GM21717 (cell line): ENCODE data around the gene RSU1.
A peak's percentile ranks its signal among the peaks of the same experiment; 100 is the strongest.

Source experiments
- ATAC-seq: cut with Tn5 transposase; IDR thresholded peaks from one replicate; pipeline ENCODE4 v1.9.1; 2021; ENCODE audit warnings: mild to moderate bottlenecking, moderate library complexity; ENCODE audit not compliant: unreplicated experiment

The RSU1 gene

DNA sequence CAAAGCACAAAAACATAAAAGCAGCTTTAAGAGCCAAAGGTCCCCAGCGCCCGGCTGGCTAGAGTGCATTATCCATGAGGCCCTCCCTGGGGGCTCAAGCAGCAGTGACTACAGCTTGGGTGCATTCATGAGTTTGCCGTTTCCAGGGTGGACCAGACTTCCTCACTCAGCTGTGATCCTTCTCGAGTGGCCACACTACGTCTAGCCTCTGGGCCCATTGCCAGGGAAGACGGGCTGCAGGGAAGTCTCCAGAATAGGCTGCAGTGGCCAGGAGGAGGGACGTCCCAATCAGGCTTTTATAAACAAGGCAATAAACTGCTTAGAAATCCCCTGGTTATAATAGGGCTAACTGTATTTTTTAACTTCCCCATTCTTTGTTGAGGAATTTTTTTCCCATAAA lies 206.2 kb downstream of the RSU1 start:
- ATAC-seq = no peak

DNA sequence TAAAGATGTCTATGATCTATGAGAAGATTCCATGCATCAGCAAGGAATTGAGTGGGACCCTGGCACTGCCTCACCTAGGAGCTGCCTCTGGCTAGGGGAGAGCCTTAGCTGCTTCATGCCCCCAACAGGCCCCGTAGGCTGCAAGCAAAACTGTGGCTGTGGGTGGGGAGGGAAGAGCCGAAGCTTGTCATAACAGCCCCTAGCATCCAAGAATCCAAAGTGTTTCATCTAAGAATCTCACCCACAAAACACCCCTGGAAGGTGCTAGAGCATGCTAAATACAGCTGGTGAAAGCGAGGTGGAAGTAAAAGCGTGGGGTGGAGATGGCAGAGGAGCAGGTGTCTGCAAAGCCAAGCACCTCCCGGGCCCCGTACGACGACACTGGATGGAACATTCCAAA lies 208.0 kb downstream of the RSU1 start:
- ATAC-seq = no peak

DNA sequence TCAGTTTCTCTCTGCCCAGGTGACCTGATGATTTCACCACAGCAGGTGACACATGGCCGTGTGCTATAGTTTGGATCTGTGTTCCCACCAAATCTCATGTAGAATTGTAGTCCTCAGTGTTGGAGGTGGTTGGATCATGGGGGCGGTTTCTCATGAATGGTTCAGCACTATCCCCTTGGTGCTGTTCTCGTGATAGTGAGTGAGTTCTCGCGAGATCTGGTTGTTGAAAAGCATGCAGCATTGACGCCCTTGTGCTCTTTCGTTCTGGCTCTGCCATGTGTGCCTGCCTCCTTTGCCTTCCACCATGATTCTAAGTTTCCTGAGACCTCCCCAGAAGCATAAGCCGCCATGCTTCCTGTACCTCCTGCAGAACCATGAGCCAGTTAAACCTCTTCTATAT lies 210.3 kb downstream of the RSU1 start:
- ATAC-seq = no peak

DNA sequence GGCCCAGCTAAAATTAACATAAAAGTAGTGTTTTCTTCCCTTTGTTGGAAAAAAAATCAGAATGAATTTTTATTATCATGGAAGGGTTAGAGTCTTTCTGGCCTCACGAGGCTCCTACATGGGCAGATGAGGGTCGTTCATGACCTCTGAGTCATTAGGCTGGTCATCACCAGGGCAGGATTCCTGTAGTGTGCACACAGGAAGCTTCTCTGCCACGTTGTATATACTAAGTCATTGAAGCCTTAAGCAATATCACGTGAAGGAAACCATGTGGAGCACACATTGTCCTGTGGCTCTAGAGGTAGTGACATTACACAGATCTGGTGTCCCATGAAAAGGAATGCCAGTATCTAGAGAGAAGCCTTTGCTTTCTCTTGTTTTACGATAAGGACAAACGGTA lies 210.8 kb downstream of the RSU1 start:
- ATAC-seq = no peak

DNA sequence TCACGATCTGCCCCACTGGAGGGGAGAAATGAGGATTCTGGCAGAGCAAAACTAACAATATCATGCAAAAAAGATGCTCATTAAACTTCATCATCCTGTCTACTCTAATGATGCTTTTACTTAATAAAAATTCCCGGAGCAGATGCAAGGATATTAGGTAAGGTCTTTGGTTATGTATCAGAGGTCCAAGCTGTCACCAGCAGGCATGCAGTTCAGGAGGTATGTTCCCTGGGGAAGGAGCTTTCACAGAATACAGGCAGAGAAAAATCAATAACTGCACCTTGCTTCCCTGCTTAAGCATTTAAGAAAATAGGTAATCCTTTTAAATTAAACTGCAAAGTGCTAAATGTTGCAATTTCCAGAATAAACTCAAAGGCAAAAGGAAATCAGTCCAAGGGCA lies 213.9 kb downstream of the RSU1 start:
- ATAC-seq = no peak

DNA sequence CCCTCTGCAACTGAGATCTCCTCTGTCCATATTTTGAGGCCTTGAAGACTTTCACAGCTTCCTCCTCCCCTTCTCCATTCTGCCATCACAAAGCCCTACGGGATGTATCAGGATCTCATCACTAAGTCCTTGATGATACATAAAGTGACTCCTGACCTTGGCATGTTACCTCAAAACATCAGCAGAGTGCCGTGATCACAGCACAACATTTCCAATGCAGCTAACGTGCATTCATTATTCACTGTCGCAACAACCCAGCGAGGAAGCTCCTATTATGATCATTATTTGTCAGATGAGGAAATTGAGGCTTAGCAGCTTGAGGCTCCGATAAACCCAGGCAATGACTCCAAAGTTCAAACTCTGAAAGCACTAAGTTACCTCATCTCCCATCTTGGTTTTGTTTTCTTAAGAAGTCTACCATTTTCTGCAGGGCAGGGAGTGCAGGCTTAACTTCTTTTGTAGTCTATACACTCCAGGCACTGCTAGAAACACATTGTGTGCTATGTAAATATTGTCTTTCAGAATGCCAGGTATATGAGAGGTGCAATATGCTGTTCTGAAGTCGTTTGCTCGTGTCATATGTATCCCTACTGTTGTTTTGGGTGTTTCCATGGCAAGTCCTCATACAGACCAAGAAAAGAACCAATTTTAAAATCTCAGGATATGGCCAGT lies 215.0 kb downstream of the RSU1 start:
- no peak for ATAC-seq

DNA sequence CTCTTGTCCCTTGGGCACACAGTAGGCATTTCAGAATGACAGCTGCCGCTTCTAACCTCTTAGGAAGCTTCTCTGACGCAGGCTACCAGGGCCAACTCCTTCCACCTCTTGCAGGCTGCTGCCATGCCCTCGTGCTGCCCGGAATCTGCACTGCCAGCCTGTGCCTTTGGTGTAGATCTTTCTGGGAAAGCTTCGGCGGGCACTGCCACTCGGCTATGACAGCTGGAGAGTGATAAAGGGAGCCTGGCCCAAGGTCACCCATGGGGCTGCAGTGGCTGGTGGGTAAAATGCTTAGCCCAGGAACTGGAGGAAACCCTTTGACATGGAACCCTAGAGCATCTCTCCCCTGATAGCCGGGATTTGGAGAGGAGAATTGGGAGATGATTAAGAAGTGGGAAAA lies 217.6 kb downstream of the RSU1 start:
- ATAC-seq = no peak

DNA sequence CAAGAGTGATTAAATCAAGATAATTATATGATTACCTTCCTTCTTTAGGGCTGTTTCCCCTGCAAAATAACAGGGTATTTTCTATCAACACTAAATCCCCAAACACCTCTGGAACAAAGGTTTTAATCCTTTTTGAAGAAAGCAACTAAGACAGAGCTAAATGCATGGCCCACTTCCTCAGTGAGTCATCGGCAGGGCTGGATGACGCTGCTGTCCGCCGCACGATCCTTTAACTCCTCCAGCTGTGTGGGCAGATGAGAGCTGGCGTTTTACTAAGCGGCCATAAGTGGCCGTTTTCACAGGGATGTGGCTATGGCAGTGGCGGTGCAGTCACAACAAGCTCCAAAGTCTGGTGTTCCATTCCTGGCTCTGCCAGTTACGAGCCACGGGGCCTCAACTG lies 219.6 kb downstream of the RSU1 start:
- ATAC-seq = no peak

DNA sequence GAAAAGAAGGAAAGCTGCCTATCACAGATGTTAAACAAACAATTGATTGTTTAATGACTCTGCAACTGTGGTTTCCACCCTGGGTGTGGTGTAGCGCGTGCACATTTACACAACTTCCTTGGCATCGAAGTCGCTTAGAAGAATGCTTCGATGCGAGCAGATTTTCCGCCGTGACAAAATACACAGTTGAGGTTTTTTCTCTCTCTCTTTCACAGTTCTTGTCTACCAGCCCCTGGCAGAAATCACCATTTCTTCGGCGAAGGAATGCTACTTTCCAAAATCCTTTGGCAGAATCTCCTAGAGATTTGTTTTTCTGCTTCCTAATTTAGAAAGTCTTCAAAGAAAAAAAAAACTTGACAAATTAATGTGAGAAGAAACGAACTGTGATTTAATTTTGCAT lies 224.8 kb downstream of the RSU1 start:
- no peak for ATAC-seq

DNA sequence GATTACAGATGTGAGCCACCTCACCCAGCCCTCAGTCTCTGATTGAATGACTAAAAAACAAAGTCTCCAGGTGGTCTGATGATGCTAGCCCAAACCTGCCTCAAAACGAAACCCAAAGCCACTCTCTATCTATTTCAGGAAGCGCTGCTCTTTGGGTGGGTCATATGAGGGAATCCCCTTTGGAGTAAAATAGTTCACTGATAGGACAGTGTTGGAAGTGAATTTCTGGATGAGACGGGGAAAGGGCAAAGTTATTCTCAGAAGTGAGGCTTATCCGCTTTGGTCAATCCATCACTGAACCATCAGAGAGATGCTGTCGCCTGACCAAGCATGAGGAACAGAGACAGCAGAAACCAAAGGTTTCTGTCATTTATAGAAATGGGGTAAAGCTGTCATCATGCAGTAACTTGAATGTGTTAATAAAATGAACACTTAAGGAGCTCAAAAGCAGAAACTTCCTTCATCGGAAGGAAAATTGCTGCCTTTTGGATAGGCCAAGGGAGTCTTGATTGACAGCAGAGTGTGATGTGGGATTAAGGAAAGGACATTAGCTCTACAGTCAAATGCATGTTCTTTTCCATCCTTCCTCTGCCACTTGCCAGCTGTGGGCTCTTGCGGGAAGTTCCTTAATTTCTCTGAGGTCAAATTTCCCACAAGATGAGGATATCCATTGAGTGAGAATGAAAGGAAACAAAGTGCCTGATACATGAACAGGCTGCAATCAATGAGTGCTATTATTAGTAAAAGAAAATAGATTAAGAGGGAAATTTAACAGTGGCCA lies 230.7 kb downstream of the RSU1 start:
- peak; percentile 96 for ATAC-seq

DNA sequence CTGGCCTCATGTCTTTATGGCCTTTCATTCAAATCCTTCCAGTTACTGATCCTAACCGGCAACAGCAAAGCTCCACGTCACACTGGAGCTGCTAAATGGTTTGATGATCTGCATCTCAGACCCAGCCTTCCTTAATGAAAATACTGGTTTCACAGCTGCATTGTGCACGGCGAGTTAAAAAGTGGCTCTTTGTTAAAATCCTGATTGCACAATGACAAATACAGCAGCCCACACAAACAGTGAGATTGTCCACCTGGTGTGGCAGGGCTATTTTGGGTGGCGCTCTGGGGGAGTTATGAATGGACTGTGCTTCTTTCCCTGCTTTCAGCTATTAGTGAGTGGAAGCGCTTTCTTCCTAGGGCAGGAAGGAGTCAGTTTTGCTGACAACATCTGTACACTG lies 232.1 kb downstream of the RSU1 start:
- no peak for ATAC-seq

DNA sequence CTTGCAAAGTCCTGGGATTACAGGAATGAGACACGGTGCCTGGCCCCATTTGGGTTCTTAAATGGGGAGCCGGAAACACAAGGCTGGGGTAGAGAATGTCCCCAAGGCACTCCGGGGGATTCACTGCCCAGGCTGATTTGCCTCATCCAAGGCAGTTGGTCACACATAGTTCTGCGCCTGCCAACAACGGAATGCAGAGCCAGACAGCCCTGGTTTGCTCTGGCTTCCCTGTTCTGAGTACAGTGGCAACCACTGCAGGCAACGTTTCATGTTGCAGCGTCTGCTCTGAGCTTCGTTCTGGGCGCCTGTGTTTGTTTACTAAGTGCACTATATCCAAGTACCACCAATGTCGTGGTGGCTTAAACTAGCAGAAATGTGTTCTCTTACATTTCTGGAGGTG lies 233.8 kb downstream of the RSU1 start:
- no peak for ATAC-seq

DNA sequence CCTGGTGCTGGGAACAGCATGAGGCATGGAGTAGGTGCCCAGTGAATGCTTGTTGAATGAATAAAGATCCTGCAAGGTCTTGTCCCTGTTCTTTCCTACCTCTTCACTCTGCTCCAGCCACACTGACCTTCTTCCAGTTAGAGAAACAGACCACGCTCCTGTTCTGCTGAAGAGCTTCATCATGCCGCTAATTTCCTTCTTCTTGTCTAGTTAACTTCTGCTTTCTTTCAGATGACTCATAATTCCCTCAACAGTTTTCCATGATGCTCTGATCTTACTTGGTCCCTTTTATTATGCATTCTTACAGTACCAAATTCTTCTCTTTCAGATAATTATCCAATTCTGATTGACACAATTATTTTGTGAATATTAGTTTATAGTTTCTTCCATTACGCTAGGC lies 236.0 kb downstream of the RSU1 start:
- ATAC-seq = no peak

DNA sequence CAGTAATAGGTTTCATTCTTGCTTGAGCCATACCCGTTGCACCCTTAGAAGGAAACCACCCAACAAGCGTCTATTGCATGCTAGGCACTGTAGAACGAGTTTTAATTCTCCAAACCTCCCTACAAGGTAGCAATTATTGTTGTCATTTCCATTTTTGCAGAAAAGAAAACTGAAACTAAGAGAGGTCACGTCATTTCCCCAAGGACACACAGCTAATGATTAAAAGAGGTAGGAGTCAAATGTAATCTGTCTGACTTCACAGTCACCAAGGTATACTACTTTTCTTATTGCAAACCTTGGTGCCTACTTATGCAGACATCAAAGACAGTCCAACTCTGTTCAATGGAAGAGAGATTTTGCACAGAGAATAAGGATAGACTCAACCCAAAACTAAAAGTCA lies 246.5 kb downstream of the RSU1 start:
- ATAC-seq = peak; percentile 89

DNA sequence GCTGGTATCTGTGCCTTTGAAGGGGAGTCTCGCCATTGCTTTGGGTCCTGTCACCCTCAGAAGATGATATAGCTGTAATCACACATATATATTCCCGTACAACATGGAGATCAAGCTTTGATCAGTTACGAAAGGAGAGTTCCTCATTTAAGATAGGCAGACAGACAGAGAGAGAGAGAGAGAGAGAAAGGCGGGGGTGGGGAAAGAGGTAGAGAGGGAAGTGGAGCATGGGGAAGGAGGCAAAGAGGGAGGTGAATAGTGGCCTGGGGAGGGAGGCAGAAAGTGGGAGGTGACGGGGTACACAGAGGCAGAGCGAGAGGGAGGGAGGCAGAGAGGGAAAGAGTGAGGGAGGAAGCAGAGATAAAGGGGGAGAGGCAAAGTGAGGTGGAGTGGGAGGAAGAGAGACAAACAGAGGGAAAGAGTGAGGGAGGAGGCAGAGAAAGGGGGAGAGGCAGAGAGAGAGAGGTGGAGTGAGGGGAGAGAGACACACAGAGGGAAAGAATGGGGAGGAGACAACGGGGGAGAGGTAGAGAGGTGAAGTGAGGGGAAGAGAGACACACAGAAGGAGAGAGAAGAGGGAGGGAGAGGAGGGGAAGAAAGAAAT lies 250.9 kb downstream of the RSU1 start:
- ATAC-seq = no peak

DNA sequence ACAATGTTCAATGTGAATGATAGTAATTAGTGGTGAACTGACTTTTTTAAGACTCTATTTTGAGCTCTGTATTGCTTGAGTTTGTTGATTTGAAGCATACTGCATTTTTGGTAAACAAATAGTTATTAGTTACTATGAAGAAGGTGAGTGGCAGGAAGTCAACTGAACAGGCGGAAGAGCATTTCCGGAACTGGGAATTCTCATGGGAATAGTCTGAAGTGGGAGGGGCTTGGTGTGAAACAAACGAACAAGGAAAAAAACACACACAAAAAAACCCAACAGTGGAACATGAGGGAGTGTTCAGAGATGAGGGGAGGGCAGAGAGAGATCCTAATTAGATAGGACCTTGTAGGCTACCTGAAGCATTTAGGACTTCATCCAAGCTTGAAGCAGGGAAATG lies 251.6 kb downstream of the RSU1 start:
- ATAC-seq = no peak

DNA sequence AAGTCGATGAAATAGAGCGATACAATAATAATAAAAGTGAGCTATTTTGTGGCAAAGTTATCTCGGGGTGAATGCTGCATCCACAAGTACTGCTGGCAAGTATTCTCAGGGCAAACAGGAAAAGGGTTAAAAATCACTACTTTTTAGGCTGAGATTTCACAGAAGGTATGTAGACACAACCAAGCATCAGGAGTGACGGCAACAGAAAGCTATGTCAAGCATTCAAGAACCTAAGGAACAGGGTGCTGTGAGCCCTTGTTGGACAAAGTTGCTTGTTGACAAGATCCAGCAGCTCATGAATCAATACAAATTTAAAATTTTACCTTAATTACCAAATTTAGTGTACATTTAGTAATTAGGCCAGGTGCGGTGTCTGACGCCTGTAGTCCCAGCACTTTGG lies 254.3 kb downstream of the RSU1 start:
- ATAC-seq = no peak

DNA sequence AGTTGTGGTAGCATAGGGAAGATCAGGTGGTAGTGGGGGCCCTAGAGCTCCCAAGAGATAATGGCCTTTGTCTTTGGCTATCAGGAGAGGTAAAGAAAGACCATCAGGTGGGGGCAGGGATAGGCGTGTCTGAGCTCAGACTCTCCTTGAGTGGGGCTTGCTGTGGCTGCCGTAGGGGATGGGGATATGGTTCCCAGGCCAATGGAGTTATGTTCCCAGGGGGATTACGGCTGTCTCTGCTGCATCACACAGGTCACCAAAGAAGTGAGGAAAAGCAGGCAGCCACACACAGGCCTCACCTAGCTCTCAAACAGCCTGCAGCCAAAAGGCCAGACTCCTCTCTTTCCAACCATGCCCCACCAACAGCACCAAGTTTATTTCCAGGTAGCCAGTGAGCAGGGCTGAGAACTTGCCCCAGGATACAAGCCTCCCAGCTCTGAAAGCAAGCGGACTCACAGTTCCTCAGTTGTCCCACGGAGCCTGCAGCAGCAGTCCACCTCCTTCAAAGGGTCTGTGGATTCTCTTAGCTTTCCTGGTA lies 257.9 kb downstream of the RSU1 start:
- ATAC-seq = no peak

DNA sequence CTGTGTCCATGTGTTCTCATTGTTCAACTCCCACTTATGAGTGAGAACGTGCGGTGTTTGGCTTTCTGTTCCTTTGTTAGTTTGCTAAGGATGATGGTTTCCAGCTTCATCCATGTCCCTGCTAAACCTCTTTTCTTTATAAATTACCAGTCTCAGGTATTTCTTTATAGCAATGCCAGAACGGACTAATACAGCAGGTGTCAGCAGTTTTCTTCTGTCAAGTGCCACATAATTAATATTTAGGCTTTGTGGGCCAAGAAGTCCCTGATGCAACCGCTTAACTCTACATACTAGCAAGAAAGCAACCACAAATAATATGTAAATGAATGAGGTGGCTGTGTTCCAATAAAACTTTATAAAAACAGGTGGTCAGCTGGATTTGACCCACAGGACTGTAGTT lies 269.3 kb downstream of the RSU1 start:
- ATAC-seq = no peak

DNA sequence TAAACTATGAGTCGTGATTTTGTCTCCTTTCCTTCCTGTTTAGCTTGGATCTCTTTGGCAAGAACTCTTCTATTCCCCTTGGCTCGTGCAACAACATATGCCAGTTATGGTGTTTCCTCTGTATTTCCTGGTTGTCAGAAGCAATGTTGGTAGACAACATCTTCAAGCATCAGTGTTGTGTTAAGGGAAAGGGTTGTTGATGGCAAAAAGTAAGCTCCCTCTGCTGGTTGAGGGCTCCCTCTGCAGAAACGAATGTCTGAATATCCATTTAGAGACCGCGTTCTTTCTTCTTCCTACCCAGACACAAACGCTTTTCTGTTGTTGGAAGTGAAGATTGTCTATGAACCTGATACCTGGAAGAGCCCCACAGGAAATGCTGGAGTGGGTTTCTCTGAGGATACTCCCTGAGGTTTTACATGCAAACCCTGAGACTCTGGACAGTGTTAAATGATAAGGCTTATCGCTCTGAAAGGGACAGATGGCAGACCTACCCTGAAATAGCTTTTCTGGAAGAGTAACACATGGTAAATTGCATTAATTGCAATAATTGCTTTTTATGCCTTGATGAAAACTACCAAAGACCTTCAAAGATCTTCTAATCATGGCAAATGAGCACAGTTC lies 272.0 kb downstream of the RSU1 start:
- peak; percentile 59 for ATAC-seq

DNA sequence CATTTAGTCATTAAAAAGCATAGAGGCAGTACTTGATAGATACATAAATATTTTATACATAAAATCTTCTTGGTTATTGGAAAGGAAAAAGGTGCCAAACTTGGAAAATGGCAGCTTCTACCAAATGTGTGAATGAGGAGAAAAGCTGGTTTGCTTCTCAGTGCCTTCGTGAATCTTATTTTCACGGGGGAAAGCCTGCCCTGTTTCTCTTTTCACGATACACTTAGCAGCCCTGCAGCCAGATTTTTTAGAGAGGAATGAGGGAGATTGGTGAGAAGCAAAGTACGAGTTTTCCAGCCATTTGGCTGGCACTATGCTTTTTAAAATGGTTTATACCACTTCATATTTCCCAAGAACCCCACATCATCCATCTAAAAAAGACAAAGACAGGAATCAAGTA lies 272.6 kb downstream of the RSU1 start:
- no peak for ATAC-seq

DNA sequence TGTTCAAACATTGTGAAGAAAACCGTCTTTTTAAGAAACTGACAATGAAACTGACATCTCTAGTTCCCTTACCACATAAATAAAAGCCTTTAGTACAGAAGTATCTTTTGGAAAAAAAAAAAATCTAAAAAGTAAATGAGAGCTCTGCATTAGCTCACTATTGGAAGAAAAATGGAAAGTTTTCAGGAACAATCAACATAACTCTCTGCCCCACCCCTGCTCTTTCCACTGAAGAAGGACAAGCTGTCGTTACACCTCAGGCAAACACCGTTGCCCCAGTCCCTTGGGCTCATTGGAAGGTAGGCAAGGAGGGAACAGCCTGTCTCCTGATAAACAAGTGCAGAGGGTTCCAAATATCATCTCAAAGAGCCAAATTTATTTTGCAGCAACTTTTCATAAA lies 273.1 kb downstream of the RSU1 start:
- ATAC-seq = no peak
